ENCODE results near the gene GRK6.

Gene GRK6

DNA sequence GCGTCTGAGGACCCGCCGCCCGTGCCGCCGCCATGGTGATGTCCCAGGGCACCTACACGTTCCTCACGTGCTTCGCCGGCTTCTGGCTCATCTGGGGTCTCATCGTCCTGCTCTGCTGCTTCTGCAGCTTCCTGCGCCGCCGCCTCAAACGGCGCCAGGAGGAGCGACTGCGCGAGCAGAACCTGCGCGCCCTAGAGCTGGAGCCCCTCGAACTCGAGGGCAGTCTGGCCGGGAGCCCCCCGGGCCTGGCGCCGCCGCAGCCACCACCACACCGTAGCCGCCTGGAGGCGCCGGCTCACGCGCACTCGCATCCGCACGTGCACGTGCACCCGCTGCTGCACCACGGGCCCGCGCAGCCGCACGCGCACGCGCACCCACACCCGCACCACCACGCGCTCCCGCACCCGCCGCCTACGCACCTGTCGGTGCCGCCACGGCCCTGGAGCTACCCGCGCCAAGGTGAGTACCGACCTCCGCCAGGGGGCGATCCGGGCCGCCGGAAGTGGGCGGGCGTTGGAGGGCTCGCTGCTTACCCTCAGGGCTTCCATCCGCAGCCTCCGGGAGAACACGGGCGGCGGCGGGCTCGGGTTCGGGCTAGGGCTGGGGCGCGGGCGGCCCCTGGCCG lies 28.7 kb downstream of the GRK6 start:
- TF ChIP-seq, protein P1, sequence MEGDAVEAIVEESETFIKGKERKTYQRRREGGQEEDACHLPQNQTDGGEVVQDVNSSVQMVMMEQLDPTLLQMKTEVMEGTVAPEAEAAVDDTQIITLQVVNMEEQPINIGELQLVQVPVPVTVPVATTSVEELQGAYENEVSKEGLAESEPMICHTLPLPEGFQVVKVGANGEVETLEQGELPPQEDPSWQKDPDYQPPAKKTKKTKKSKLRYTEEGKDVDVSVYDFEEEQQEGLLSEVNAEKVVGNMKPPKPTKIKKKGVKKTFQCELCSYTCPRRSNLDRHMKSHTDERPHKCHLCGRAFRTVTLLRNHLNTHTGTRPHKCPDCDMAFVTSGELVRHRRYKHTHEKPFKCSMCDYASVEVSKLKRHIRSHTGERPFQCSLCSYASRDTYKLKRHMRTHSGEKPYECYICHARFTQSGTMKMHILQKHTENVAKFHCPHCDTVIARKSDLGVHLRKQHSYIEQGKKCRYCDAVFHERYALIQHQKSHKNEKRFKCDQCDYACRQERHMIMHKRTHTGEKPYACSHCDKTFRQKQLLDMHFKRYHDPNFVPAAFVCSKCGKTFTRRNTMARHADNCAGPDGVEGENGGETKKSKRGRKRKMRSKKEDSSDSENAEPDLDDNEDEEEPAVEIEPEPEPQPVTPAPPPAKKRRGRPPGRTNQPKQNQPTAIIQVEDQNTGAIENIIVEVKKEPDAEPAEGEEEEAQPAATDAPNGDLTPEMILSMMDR (IDR thresholded peaks at IDR 0.05; ENCODE audit: low read depth, low read length), result peak; percentile 41
- peak; percentile 59 to 67 for DNase-seq (ENCODE audit: low read depth in 2 of 2)
- peak overlapping the region; percentile 45 to 49 for H3K4me3 ChIP-seq (replicated peaks in 1 of 2; ENCODE audit: low read depth in 2 of 2, low read length in 2 of 2)

DNA sequence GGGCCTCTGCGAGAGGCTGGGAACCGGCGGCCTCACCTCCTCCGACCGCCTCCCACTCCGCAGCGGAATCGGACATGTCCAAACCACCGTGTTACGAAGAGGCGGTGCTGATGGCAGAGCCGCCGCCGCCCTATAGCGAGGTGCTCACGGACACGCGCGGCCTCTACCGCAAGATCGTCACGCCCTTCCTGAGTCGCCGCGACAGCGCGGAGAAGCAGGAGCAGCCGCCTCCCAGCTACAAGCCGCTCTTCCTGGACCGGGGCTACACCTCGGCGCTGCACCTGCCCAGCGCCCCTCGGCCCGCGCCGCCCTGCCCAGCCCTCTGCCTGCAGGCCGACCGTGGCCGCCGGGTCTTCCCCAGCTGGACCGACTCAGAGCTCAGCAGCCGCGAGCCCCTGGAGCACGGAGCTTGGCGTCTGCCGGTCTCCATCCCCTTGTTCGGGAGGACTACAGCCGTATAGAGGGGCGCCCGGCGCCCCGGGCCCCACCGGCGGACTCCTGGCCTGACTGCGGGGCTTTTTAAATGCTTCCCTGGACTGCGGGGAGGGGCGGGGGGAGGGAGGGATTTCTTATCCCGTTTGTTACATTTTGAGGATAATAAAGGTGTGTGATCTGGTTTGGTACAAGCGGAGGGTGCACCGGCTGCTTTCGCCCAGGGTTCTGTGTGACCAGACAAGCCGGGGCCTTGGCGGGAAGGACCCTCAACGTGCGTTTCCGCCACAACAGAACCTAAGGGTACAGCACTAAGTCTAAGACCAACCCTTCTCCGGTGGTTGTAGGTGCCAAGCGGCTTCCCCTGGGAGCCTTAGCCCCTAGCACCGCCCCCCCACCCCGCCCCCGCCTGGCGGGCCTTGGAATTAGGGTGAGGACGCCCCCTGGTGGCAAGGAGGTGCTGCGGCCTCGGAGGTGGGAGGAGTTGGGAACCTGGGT lies 29.4 kb downstream of the GRK6 start:
- peak; percentile 92 to 93 for DNase-seq (ENCODE audit: low read depth in 2 of 2)
- TF ChIP-seq, protein P1 (IDR thresholded peaks at IDR 0.05; ENCODE audit: low read depth, low read length), result peak; percentile 91
- H3K4me3 ChIP-seq (replicated peaks in 1 of 2; ENCODE audit: low read depth in 2 of 2, low read length in 2 of 2), result peak overlapping the region; percentile 42 to 45

DNA sequence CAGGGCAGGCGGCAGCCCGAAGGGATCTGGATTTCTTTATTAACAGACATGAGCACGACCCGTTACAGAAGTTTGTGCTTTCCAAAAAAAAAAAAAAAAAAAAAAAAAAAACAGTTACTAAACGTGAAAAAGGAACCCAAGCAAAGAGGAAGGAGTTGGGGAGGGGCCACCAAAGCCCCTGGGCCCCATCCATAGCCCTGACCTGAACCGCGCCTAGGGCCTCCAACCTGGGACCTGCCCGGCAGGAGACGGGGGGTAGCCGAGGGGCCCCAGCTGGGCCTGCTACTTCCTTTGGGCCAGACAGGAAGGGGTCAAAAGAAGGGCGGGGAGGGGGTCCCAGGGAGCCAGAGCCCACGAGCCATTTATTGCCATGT lies 30.1 kb downstream of the GRK6 start:
- TF ChIP-seq, protein P1 (IDR thresholded peaks at IDR 0.05; ENCODE audit: low read depth, low read length), result no peak
- no peak overlapping the region for H3K4me3 ChIP-seq (replicated peaks in 1 of 2; ENCODE audit: low read depth in 2 of 2, low read length in 2 of 2)
- DNase-seq (ENCODE audit: low read depth in 2 of 2), result no peak

DNA sequence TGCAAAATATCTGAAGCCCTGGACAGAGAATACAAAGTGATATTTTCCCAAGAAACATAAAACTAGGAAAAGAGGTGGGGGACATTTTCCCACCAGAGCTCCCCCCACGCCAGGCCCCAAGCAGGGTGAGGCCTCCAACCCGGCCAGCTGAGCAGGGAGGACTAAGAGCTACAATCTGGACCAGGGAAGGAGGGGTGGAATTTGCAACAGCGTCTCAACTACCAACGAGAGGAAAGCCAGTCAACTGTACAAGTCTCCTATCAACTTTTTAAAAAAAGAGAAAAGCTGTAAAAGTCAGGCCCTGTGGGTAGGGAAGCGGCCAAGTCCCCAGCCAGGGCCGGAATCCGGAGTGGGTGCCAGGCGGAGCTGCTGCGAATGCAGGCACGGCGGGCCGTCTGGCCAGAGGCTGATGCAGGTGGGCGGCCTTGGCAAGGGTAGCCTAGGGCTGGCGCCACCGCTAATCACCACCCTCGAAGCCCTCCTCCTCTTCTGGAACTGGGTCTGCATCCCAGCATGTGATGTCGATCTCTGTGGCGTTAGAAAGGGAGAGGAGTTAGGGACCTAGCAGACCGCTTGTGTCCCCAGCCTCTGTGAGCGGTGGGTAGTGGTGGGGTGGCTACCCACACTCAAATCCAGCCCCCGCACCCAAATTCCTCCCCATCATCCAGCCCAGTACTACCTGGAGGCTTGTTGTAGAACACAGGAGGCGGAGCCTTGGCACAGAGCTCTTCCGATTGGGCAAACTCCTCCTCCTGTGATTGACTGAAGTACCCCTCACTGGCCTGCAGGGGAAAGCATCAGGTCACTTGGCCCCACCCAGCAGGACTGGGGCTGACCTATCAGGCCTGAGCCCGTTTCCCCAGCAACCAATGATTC lies 30.7 kb downstream of the GRK6 start:
- TF ChIP-seq, protein P1 (IDR thresholded peaks at IDR 0.05; ENCODE audit: low read depth, low read length), result peak; percentile 77
- peak; percentile 97 to 98 for DNase-seq (ENCODE audit: low read depth in 2 of 2)
- H3K4me3 ChIP-seq (replicated peaks in 1 of 2; ENCODE audit: low read depth in 2 of 2, low read length in 2 of 2), result no peak overlapping the region

DNA sequence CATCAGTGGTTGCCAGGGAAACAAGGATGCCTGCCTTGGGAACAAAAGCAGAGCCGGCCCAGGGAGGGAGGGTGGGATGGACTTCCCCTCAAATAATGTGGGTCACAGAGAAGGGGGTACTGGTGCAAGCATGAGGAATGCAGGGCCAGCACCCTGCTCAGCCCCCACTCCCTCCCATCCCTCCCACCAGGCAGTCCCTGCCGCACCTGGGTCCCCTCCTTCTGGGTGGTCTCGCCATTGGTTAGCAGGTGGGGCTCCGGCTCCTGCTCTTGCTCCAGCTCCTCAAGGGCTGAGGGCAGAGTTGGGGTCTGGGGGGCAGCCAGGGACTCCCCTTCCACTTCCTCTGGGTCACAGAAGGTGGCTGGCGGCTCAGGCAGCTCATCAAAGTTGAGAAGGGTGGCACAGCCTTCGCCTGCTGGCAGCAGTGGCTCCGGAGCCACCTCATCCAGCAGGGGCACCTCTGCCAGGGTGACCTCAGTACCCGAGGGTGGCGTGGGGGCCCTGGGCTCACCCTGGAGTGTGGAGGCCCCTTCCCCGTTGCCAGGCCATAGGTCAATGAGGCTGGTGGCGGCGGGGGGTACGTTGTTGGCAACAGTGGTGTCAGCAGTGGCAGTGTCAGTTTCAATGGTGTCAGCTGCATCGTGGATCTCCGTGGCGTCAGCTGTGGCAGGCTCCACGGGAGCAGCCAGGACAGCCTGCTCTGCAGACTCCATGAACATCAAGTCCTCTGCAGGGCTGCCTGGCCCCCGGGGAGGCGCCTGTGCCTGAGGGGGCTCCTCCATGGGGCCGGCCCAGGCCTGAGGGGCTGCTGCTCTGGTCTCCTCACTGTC lies 31.6 kb downstream of the GRK6 start:
- H3K4me3 ChIP-seq (replicated peaks in 1 of 2; ENCODE audit: low read depth in 2 of 2, low read length in 2 of 2), result no peak overlapping the region
- TF ChIP-seq, protein P1 (IDR thresholded peaks at IDR 0.05; ENCODE audit: low read depth, low read length), result no peak
- no peak for DNase-seq (ENCODE audit: low read depth in 2 of 2)

DNA sequence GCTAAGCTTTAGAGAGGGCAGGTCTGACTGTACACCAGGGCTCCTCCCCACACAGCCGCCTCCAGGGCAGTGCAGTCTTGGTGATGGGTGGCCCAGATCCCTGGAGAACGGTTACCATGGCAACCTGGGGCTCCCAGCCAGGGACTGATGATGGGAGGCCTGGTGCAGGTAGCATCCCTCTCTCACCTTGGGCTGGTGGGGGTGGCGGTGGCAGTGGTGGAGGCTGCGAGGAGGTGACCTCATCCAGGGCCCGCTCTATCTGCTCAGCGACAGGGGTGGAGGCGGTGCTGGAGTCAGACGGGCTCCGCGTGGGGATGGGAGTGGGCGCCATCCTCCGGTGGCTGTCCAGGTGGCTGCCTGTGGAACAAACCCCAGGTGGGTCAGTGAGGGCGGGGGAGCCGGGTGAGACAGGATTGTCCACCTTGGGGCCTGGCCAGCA lies 32.5 kb downstream of the GRK6 start:
- TF ChIP-seq, protein P1 (IDR thresholded peaks at IDR 0.05; ENCODE audit: low read depth, low read length), result no peak

More for the DNA sequence above, 32.5 kb downstream of the GRK6 start:
- H3K4me3 ChIP-seq (replicated peaks in 1 of 2; ENCODE audit: low read depth in 2 of 2, low read length in 2 of 2), result no peak overlapping the region
- peak in 1 of 2 donors; percentile 38 for DNase-seq (ENCODE audit: low read depth in 2 of 2)

Measured in cardiac fibroblast (primary cell).